Upper lobe of left lung (tissue), 6 donors: ENCODE results near the gene AFG1L. TPM values are rescaled to one million over a fixed set of nuclear protein-coding genes. Genes with fewer than 3 reads are reported as not detected.
"Not testable (repeated sequence)": the region's sequence is repeated elsewhere in the genome, so short reads cannot be mapped to it uniquely, and the experiment has no call there.

Experiments used
- ATAC-seq, 2 donors: fragments of 200-7000 bp; cut with Tn5 transposase; one replicate each; pipeline ENCODE4 v1.9.1; 2022; ENCODE audit warnings: mild to moderate bottlenecking in 2 of 2, moderate library complexity in 2 of 2; ENCODE audit not compliant: low FRiP score in 2 of 2
- DNase-seq, 2 donors: peaks; one replicate each; pipeline ENCODE4 v3.0.0-alpha.2; 2019 to 2020
- H3K27ac ChIP-seq, 4 donors: fragments of 200-600 bp; sonication (generic); one replicate each; pipeline ENCODE4 v1.5.1; 2016 to 2019
- H3K27me3 ChIP-seq, 4 donors: fragments of 200-600 bp; sonication (generic); one replicate each; pipeline ENCODE4 v1.5.1; 2017 to 2019
- H3K36me3 ChIP-seq, 4 donors: fragments of 200-600 bp; sonication (generic); one replicate each; pipeline ENCODE4 v1.5.1; 2016 to 2019
- H3K4me1 ChIP-seq, 4 donors: fragments of 200-600 bp; sonication (generic); one replicate each; pipeline ENCODE4 v1.5.1; 2018 to 2019
- H3K4me3 ChIP-seq, 4 donors: fragments of 200-600 bp; sonication (generic); one replicate each; pipeline ENCODE4 v1.5.1; 2017 to 2019; ENCODE audit warnings: mild to moderate bottlenecking in 2 of 4, moderate library complexity in 1 of 4
- H3K9me3 ChIP-seq, 4 donors: fragments of 200-600 bp; sonication (generic); one replicate each; pipeline ENCODE4 v1.5.1; 2018 to 2019
- CTCF ChIP-seq, 6 experiments: fragments of 450-650 bp in 4 of 6; fragments of 200-600 bp in 2 of 6; sonication (generic) in 2 of 6; IDR thresholded peaks; one replicate each; pipeline ENCODE4 v1.5.1; 2016 to 2019; ENCODE audit warnings: antibody characterized with exemption in 6 of 6
- EP300 ChIP-seq, 4 donors: sonication (generic); formaldehyde crosslinking; IDR thresholded peaks; one replicate each; pipeline ENCODE4 v1.5.1; 2017; ENCODE audit warnings: antibody characterized with exemption in 4 of 4, control low read depth in 2 of 4
- POLR2A ChIP-seq, 4 donors: fragments of 450-650 bp; IDR thresholded peaks; one replicate each; pipeline ENCODE4 v1.5.1; 2016 to 2017; ENCODE audit warnings: antibody characterized with exemption in 4 of 4, mild to moderate bottlenecking in 2 of 4
- POLR2AphosphoS5 ChIP-seq, 2 donors: sonication (generic); formaldehyde crosslinking; IDR thresholded peaks; one replicate each; pipeline ENCODE4 v1.5.1; 2017; ENCODE audit warnings: antibody characterized with exemption in 2 of 2
- WGBS, 2 donors: methylation state at CpG; one replicate each; pipeline ENCODE4 v1.1.5; 2017 to 2018; 5-methylcytosine and 5-hydroxymethylcytosine counted together
- total RNA-seq, 6 donors: library from RNA; depleted of rRNA in 4 of 6; stranded (reverse); fragments of >200 nt in 4 of 6; gene quantifications; one replicate each; pipeline versions ENCODE4 v1.1.0 to v1.2.1, GENCODE V29; 2016 to 2021
- donor health status: DM: no; HTN: no; CAD: no; lungs with moderate emphysema.
- donor health status: DM: no; HTN: yes; CAD: no; lungs with severe emphysema.

AFG1L gene
- total RNA-seq, 6 donors from 2014 or later = 2.6 to 19.9 (median 7.0) TPM

- 74 to 78% methylated on average over 3 of the region's 3 CpGs for WGBS, 2 donors
- Histone ChIP-seq H3K36me3 (no peaks in the 10 kb centered on the region), H3K27ac (no peak overlapping the region), H3K4me1 (no peaks in the 10 kb centered on the region), H3K4me3 (no peak overlapping the region), H3K27me3 (no peaks in the 10 kb centered on the region), H3K9me3 (no peaks in the 10 kb centered on the region)
- DNase-seq (no peak), ATAC-seq (no peak)
- TF ChIP-seq EP300 (IDR thresholded peaks at IDR 0.05) (no peak), CTCF (IDR thresholded peaks at IDR 0.05) (no peak), POLR2A (IDR thresholded peaks at IDR 0.05) (no peak), POLR2AphosphoS5 (IDR thresholded peaks at IDR 0.05) (no peak)
Observed at GRCh38 chr6:108408861-108409260, 114.0 kb downstream of the AFG1L start.

DNA sequence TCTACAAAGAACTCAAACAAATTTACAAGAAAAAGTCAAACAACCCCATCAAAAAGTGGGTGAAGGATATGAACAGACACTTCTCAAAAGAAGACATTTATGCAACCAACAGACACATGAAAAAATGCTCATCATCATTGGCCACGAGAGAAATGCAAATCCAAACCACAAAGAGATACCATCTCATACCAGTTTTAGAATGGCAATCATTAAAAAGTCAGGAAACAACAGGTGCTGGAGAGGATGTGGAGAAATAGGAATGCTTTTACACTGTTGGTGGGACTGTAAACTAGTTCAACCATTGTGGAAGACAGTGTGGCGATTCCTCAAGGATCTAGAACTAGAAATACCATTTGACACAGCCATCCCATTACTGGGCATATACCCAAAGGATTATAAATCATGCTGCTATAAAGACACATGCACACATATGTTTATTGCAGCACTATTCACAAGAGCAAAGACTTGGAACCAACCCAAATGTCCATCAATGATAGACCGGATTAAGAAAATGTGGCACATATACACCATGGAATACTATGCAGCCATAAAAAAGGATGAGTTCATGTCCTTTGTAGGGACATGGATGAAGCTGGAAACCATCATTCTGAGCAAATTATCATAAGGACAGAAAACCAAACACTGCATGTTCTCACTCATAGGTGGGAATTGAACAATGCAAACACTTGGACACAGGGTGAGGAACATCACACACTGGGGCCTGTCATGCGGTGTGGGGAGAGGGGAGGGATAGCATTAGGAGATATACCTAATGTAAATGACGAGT is 121.4 kb downstream of the AFG1L start:
- not testable (repeated sequence) for H3K36me3 ChIP-seq, ATAC-seq, H3K27me3 ChIP-seq, H3K27ac ChIP-seq, H3K9me3 ChIP-seq, H3K4me1 ChIP-seq, H3K4me3 ChIP-seq, DNase-seq
- WGBS, 2 donors = 76 to 89% methylated on average over 5 of the region's 5 CpGs

DNA sequence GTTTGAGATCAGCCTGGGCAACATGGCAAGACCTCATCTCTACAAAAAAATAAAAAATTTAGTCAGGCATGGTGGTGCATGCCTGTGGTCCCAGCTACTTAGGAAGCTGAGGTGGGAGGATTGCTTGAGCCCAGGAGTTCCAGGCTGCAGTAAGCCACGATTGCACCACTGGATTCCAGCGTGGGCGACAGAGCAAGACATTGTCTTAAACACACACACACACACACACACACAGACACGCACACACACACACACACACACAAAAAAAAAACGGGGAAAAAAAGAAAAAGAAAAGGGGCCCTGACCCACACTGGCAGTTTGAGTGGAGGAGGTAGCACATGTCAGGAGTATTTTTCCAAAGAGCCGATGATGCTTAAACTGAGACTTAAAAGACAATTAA is 122.2 kb downstream of the AFG1L start:
- Histone ChIP-seq H3K27ac (no peak overlapping the region), H3K27me3 (no peaks in the 10 kb centered on the region), H3K36me3 (no peaks in the 10 kb centered on the region), H3K9me3 (no peaks in the 10 kb centered on the region), H3K4me1 (no peaks in the 10 kb centered on the region), H3K4me3 (no peak overlapping the region)
- ATAC-seq (no peak), DNase-seq (no peak)
- TF ChIP-seq POLR2AphosphoS5 (IDR thresholded peaks at IDR 0.05) (no peak), EP300 (IDR thresholded peaks at IDR 0.05) (no peak), POLR2A (IDR thresholded peaks at IDR 0.05) (no peak), CTCF (IDR thresholded peaks at IDR 0.05) (no peak)
- 79 to 83% methylated on average over 6 of the region's 6 CpGs for WGBS, 2 donors

DNA sequence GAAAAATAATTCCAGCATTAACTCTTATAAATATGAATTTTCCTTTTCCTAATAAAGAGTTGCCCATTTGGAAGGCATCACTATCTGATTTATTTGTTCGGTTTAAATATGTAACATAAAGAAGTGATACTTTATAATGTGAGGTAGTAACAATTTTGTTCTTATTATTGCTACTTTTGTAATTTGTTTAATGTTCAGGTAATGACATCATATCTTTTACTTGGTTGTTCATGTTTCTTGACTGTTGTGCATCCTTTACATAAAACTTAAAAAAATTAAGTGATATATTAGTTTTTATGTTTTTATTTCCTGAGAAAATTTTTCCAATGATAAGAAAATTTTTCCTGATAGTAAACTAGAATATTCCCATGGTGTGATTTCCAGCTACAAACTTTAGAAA is 124.6 kb downstream of the AFG1L start:
- H3K36me3 ChIP-seq = no peaks in the 10 kb centered on the region
- no peak overlapping the region for H3K4me3 ChIP-seq
- no peak overlapping the region for H3K27ac ChIP-seq
- H3K27me3 ChIP-seq = no peaks in the 10 kb centered on the region
- H3K9me3 ChIP-seq = no peaks in the 10 kb centered on the region
- ATAC-seq = no peak
- no peaks in the 10 kb centered on the region for H3K4me1 ChIP-seq
- DNase-seq = no peak
- WGBS, 2 donors = 84 to 96% methylated on average over 1 of the region's 1 CpG
- TF ChIP-seq POLR2AphosphoS5 (IDR thresholded peaks at IDR 0.05) (no peak), CTCF (IDR thresholded peaks at IDR 0.05) (no peak), POLR2A (IDR thresholded peaks at IDR 0.05) (no peak), EP300 (IDR thresholded peaks at IDR 0.05) (no peak)

- TF ChIP-seq EP300 (IDR thresholded peaks at IDR 0.05) = no peak
- TF ChIP-seq POLR2AphosphoS5 (IDR thresholded peaks at IDR 0.05) = no peak
- TF ChIP-seq POLR2A (IDR thresholded peaks at IDR 0.05) = no peak
- no peak for TF ChIP-seq CTCF (IDR thresholded peaks at IDR 0.05)
- Histone ChIP-seq H3K4me3 (no peak overlapping the region), H3K36me3 (no peaks in the 10 kb centered on the region), H3K9me3 (no peaks in the 10 kb centered on the region), H3K27ac (no peak overlapping the region), H3K4me1 (no peaks in the 10 kb centered on the region), H3K27me3 (no peaks in the 10 kb centered on the region)
- 70 to 80% methylated on average over 2 of the region's 2 CpGs for WGBS, 2 donors
- DNase-seq = no peak
- no peak for ATAC-seq
Observed at GRCh38 chr6:108419934-108420609, 125.2 kb downstream of the AFG1L start.
